ENCODE measurements around the gene IKZF1. TPM values are rescaled to one million over a fixed set of nuclear protein-coding genes. Genes with fewer than 3 reads are reported as not detected.

The IKZF1 gene
- total RNA-seq, 1 donor from 2014 or later: 3.6 TPM

- TF ChIP-seq CTCF (IDR thresholded peaks at IDR 0.05): no peak
- no peaks in the 10 kb centered on the region for H3K36me3 ChIP-seq
- no peak overlapping the region for H3K4me3 ChIP-seq
- no peaks in the 10 kb centered on the region for H3K9me3 ChIP-seq
- no peak overlapping the region for H3K27ac ChIP-seq
- H3K27me3 ChIP-seq: no peaks in the 10 kb centered on the region
- intact Hi-C loops (cut with DNase I): no loop called here
- no peak for DNase-seq (ENCODE audit: low spot score in 2 of 2)
- no peaks in the 10 kb centered on the region for H3K4me1 ChIP-seq
These were observed 10.9 kb upstream of the IKZF1 start for GRCh38 chr7:50293509-50294179.

- no peak for TF ChIP-seq CTCF (IDR thresholded peaks at IDR 0.05)
- no peak for DNase-seq (ENCODE audit: low spot score in 2 of 2)
- H3K27ac ChIP-seq: no peak overlapping the region
- H3K4me3 ChIP-seq: no peak overlapping the region
- H3K36me3 ChIP-seq: no peaks in the 10 kb centered on the region
- H3K4me1 ChIP-seq: no peaks in the 10 kb centered on the region
- intact Hi-C loops (cut with DNase I): no loop called here
- no peaks in the 10 kb centered on the region for H3K9me3 ChIP-seq
- H3K27me3 ChIP-seq: no peaks in the 10 kb centered on the region
These were observed 9.4 kb upstream of the IKZF1 start for GRCh38 chr7:50295133-50295532.

GRCh38 chr7:50296799-50297198, 7.7 kb upstream of the IKZF1 start:
- no peak overlapping the region for H3K4me3 ChIP-seq
- intact Hi-C loops (cut with DNase I): no loop called here
- no peaks in the 10 kb centered on the region for H3K27me3 ChIP-seq
- no peak for TF ChIP-seq CTCF (IDR thresholded peaks at IDR 0.05)
- no peak for DNase-seq (ENCODE audit: low spot score in 2 of 2)
- no peaks in the 10 kb centered on the region for H3K4me1 ChIP-seq
- H3K27ac ChIP-seq: no peak overlapping the region
- no peaks in the 10 kb centered on the region for H3K9me3 ChIP-seq
- H3K36me3 ChIP-seq: no peaks in the 10 kb centered on the region

- H3K36me3 ChIP-seq: no peaks in the 10 kb centered on the region
- no peak overlapping the region for H3K27ac ChIP-seq
- intact Hi-C loops (cut with DNase I): no loop called here
- H3K9me3 ChIP-seq: no peaks in the 10 kb centered on the region
- TF ChIP-seq CTCF (IDR thresholded peaks at IDR 0.05): no peak
- H3K4me3 ChIP-seq: no peak overlapping the region
- no peaks in the 10 kb centered on the region for H3K27me3 ChIP-seq
- no peak for DNase-seq (ENCODE audit: low spot score in 2 of 2)
- no peaks in the 10 kb centered on the region for H3K4me1 ChIP-seq
These were observed 5.5 kb upstream of the IKZF1 start for GRCh38 chr7:50298811-50299562.

- no peaks in the 10 kb centered on the region for H3K9me3 ChIP-seq
- H3K36me3 ChIP-seq: no peaks in the 10 kb centered on the region
- no peak overlapping the region for H3K27ac ChIP-seq
- no peaks in the 10 kb centered on the region for H3K4me1 ChIP-seq
- no peak for DNase-seq (ENCODE audit: low spot score in 2 of 2)
- intact Hi-C loops (cut with DNase I): no loop called here
- no peak overlapping the region for H3K4me3 ChIP-seq
- no peak for TF ChIP-seq CTCF (IDR thresholded peaks at IDR 0.05)
- H3K27me3 ChIP-seq: no peaks in the 10 kb centered on the region
These were observed 4.2 kb upstream of the IKZF1 start for GRCh38 chr7:50300336-50300735.
